T47D (cell line): ENCODE results near the gene MMP11.

Experiments
- DNase-seq, 2 experiments: peaks; one replicate each; pipeline versions ENCODE4 v3.0.0 to v3.0.0-alpha.2; 2011 to 2012; ENCODE audit warnings: low read depth in 1 of 2, low spot score in 1 of 2
- JUND ChIP-seq: IDR thresholded peaks from 2 replicates; pipeline ENCODE4 v1.6.1; 2012; ENCODE audit warnings: low read depth
- in situ Hi-C: cut with HindIII; loops from 2 replicates; pipeline ENCODE4 v1.10.0; 2016; ENCODE audit warnings: low sequenced_read_pairs, low pct_unique_long_range_greater_than_20kb

MMP11 gene

GRCh38 chr22:23825246-23825905 is 52.7 kb downstream of the MMP11 start:
- TF ChIP-seq JUND: no peak
- in situ Hi-C loops: no loop called here
- no peak for DNase-seq

GRCh38 chr22:23826510-23827350 is 54.1 kb downstream of the MMP11 start:
- DNase-seq: no peak
- in situ Hi-C loops: no loop called here
- TF ChIP-seq JUND: no peak

- in situ Hi-C loops: no loop called here
- TF ChIP-seq JUND: no peak
- no peak for DNase-seq
These were observed 54.8 kb downstream of the MMP11 start for GRCh38 chr22:23827351-23827995.

- no peak for TF ChIP-seq JUND
- no peak for DNase-seq
- in situ Hi-C loops: no loop called here
These were observed 56.4 kb downstream of the MMP11 start for GRCh38 chr22:23828800-23829680.

- in situ Hi-C loops: no loop called here
- DNase-seq: no peak
- no peak for TF ChIP-seq JUND
These were observed 57.3 kb downstream of the MMP11 start for GRCh38 chr22:23829845-23830372.

- TF ChIP-seq JUND: no peak
- no peak for DNase-seq
- in situ Hi-C loops: no loop called here
These were observed 58.6 kb downstream of the MMP11 start for GRCh38 chr22:23831261-23831660.

GRCh38 chr22:23831781-23832180 is 59.1 kb downstream of the MMP11 start:
- no peak for TF ChIP-seq JUND
- no peak for DNase-seq
- in situ Hi-C loops: no loop called here

GRCh38 chr22:23832226-23833016 is 59.8 kb downstream of the MMP11 start:
- no peak for TF ChIP-seq JUND
- in situ Hi-C loops: no loop called here
- DNase-seq: no peak

GRCh38 chr22:23833017-23833751 is 60.5 kb downstream of the MMP11 start:
- in situ Hi-C loops: no loop called here
- no peak for TF ChIP-seq JUND
- no peak for DNase-seq
